HEK293 (cell line): ENCODE results near the gene DOK3.

Experiments used
- CTCF ChIP-seq: fragments of 450-650 bp; formaldehyde crosslinking; IDR thresholded peaks from 2 replicates; pipeline ENCODE4 v1.5.1; 2016; ENCODE audit warnings: missing biosample characterization, missing genetic modification characterization
- KLF16 ChIP-seq: fragments of 450-650 bp; formaldehyde crosslinking; IDR thresholded peaks from 2 replicates; pipeline ENCODE4 v1.5.1; 2017; ENCODE audit warnings: missing biosample characterization, missing genetic modification characterization
- REST ChIP-seq: fragments of 450-650 bp; formaldehyde crosslinking; IDR thresholded peaks from 2 replicates; pipeline ENCODE4 v1.5.1; 2016; ENCODE audit warnings: missing biosample characterization, missing genetic modification characterization
- TCF7L2 ChIP-seq: IDR thresholded peaks from 2 replicates; pipeline ENCODE4 v1.6.1; 2011; ENCODE audit warnings: low read depth, mild to moderate bottlenecking, inconsistent platforms, low read length, moderate library complexity, borderline replicate concordance
- YY1 ChIP-seq: fragments of 450-650 bp; formaldehyde crosslinking; IDR thresholded peaks from 2 replicates; pipeline ENCODE4 v1.5.1; 2018; ENCODE audit warnings: missing biosample characterization, missing genetic modification characterization
- ZBTB48 ChIP-seq: fragments of 450-650 bp; formaldehyde crosslinking; IDR thresholded peaks from 2 replicates; pipeline ENCODE4 v1.5.1; 2016; ENCODE audit warnings: missing biosample characterization, missing genetic modification characterization
- ZNF140 ChIP-seq: fragments of 450-650 bp; formaldehyde crosslinking; IDR thresholded peaks from 2 replicates; pipeline ENCODE4 v1.5.1; 2016; ENCODE audit warnings: missing biosample characterization, missing genetic modification characterization
- ZNF510 ChIP-seq: fragments of 450-650 bp; formaldehyde crosslinking; IDR thresholded peaks from 2 replicates; pipeline ENCODE4 v1.5.1; 2018; ENCODE audit warnings: mild to moderate bottlenecking, missing genetic modification characterization, missing biosample characterization; ENCODE audit not compliant: insufficient replicate concordance
- ZNF514 ChIP-seq: fragments of 450-650 bp; formaldehyde crosslinking; IDR thresholded peaks from 2 replicates; pipeline ENCODE4 v1.5.1; 2016; ENCODE audit warnings: missing biosample characterization, missing genetic modification characterization
- ZNF768 ChIP-seq: fragments of 450-650 bp; formaldehyde crosslinking; IDR thresholded peaks from 2 replicates; pipeline ENCODE4 v1.5.1; 2018; ENCODE audit warnings: missing biosample characterization, mild to moderate bottlenecking, missing genetic modification characterization
- ZNF791 ChIP-seq: fragments of 450-650 bp; formaldehyde crosslinking; IDR thresholded peaks from 2 replicates; pipeline ENCODE4 v1.5.1; 2016; ENCODE audit warnings: missing biosample characterization, missing genetic modification characterization

GRCh38 chr5:177484902-177485549, 24.6 kb downstream of the DOK3 start:
- TF ChIP-seq REST (tag by site-specific recombination) (no peak), ZNF140 (tag by site-specific recombination) (no peak), KLF16 (tag by site-specific recombination) (no peak), CTCF (tag by site-specific recombination) (no peak), ZNF510 (tag by site-specific recombination) (no peak), ZNF768 (tag by site-specific recombination) (no peak), TCF7L2 (no peak), YY1 (tag by site-specific recombination) (no peak), ZBTB48 (no peak), ZNF791 (tag by site-specific recombination) (no peak), ZNF514 (no peak)
